HEK293 (cell line): ENCODE results near the gene GPM6B.

Source experiments
- CTCF ChIA-PET: fragments of 350-600 bp; formaldehyde crosslinking; extraction: SDS; loops from one replicate; lab custom pipeline; 2021; ENCODE audit warnings: antibody characterized with exemption; lab: Yijun Ruan, JAX
- POLR2A ChIA-PET: fragments of 300-600 bp; formaldehyde crosslinking; extraction: SDS; loops from one replicate; lab custom pipeline; 2020; ENCODE audit warnings: antibody characterized with exemption, inconsistent platforms; lab: Yijun Ruan, JAX
- H3K27ac ChIP-seq: fragments of 200-500 bp; sonication (Bioruptor generic); 2 replicates; pipeline ENCODE4 v1.5.1; 2014; ENCODE audit warnings: low read depth, low read length, control low read depth, inconsistent platforms; ENCODE audit errors: extremely low read depth
- H3K36me3 ChIP-seq, 2 experiments: fragments of 200-500 bp in 1 of 2; sonication (Bioruptor generic) in 1 of 2; 1 replicate in 1 of 2; 2 replicates in 1 of 2; pipeline ENCODE4 v1.5.1; 2014 to 2017; ENCODE audit warnings: inconsistent platforms in 2 of 2, low read length in 2 of 2; ENCODE audit not compliant: control insufficient read depth in 2 of 2, insufficient read depth in 1 of 2
- H3K4me1 ChIP-seq: fragments of 200-500 bp; sonication (Bioruptor generic); 2 replicates; pipeline ENCODE4 v1.5.1; 2014; ENCODE audit warnings: mild to moderate bottlenecking, low read length, inconsistent platforms; ENCODE audit not compliant: control insufficient read depth, insufficient read depth
- H3K4me3 ChIP-seq: 2 replicates; pipeline ENCODE4 v1.5.1; 2011; ENCODE audit warnings: low read depth, mild to moderate bottlenecking, control low read depth, low read length, moderate library complexity
- H3K9me3 ChIP-seq: fragments of 200-500 bp; sonication (Bioruptor generic); 2 replicates; pipeline ENCODE4 v1.5.1; 2014; ENCODE audit warnings: low read depth, low read length, inconsistent platforms; ENCODE audit not compliant: control insufficient read depth, insufficient read depth
- FEZF1 ChIP-seq: fragments of 450-650 bp; formaldehyde crosslinking; IDR thresholded peaks from 2 replicates; pipeline ENCODE4 v1.5.1; 2016; ENCODE audit warnings: missing biosample characterization, missing genetic modification characterization
- HIC1 ChIP-seq: fragments of 450-650 bp; formaldehyde crosslinking; IDR thresholded peaks from 2 replicates; pipeline ENCODE4 v1.5.1; 2016; ENCODE audit warnings: missing biosample characterization, missing genetic modification characterization
- MZF1 ChIP-seq: fragments of 450-650 bp; formaldehyde crosslinking; IDR thresholded peaks from 2 replicates; pipeline ENCODE4 v1.5.1; 2017; ENCODE audit warnings: missing biosample characterization, missing genetic modification characterization, borderline replicate concordance
- OSR2 ChIP-seq: fragments of 450-650 bp; formaldehyde crosslinking; IDR thresholded peaks from 2 replicates; pipeline ENCODE4 v1.5.1; 2016; ENCODE audit warnings: missing biosample characterization, missing genetic modification characterization
- REPIN1 ChIP-seq: fragments of 450-650 bp; formaldehyde crosslinking; IDR thresholded peaks from 2 replicates; pipeline ENCODE4 v1.5.1; 2017; ENCODE audit warnings: missing biosample characterization, missing genetic modification characterization, low read depth
- SETDB1 ChIP-seq: IDR thresholded peaks from one replicate; pipeline ENCODE4 v1.6.1; 2017; ENCODE audit warnings: mild to moderate bottlenecking, low read length, moderate library complexity, mixed read lengths; ENCODE audit not compliant: insufficient read length
- SP7 ChIP-seq: fragments of 450-650 bp; formaldehyde crosslinking; IDR thresholded peaks from 2 replicates; pipeline ENCODE4 v1.5.1; 2016; ENCODE audit warnings: missing biosample characterization, missing genetic modification characterization
- ZFP69B ChIP-seq: fragments of 450-650 bp; formaldehyde crosslinking; IDR thresholded peaks from 2 replicates; pipeline ENCODE4 v1.5.1; 2016; ENCODE audit warnings: missing biosample characterization, missing genetic modification characterization
- ZIC2 ChIP-seq: fragments of 450-650 bp; formaldehyde crosslinking; IDR thresholded peaks from 2 replicates; pipeline ENCODE4 v1.5.1; 2016; ENCODE audit warnings: missing biosample characterization, missing genetic modification characterization
- ZNF155 ChIP-seq: fragments of 450-650 bp; formaldehyde crosslinking; IDR thresholded peaks from 2 replicates; pipeline ENCODE4 v1.5.1; 2016; ENCODE audit warnings: missing biosample characterization, missing genetic modification characterization
- ZNF350 ChIP-seq: fragments of 450-650 bp; formaldehyde crosslinking; IDR thresholded peaks from 2 replicates; pipeline ENCODE4 v1.5.0; 2017; ENCODE audit warnings: missing biosample characterization, mild to moderate bottlenecking, missing genetic modification characterization
- ZNF394 ChIP-seq: fragments of 450-650 bp; formaldehyde crosslinking; IDR thresholded peaks from 2 replicates; pipeline ENCODE4 v1.5.1; 2016; ENCODE audit warnings: missing biosample characterization, missing genetic modification characterization, mild to moderate bottlenecking, moderate library complexity, borderline replicate concordance
- ZNF416 ChIP-seq: fragments of 450-650 bp; formaldehyde crosslinking; IDR thresholded peaks from 2 replicates; pipeline ENCODE4 v1.5.1; 2016; ENCODE audit warnings: missing biosample characterization, missing genetic modification characterization
- ZNF423 ChIP-seq: fragments of 450-650 bp; formaldehyde crosslinking; IDR thresholded peaks from 2 replicates; pipeline ENCODE4 v1.5.1; 2016; ENCODE audit warnings: missing biosample characterization, missing genetic modification characterization
- ZNF473 ChIP-seq: fragments of 450-650 bp; formaldehyde crosslinking; IDR thresholded peaks from 2 replicates; pipeline ENCODE4 v1.5.1; 2017; ENCODE audit warnings: missing biosample characterization, missing genetic modification characterization
- ZNF48 ChIP-seq: fragments of 450-650 bp; formaldehyde crosslinking; IDR thresholded peaks from 2 replicates; pipeline ENCODE4 v1.5.1; 2016; ENCODE audit warnings: missing biosample characterization, missing genetic modification characterization
- ZNF501 ChIP-seq: fragments of 450-650 bp; formaldehyde crosslinking; IDR thresholded peaks from 2 replicates; pipeline ENCODE4 v1.5.1; 2016; ENCODE audit warnings: missing biosample characterization, missing genetic modification characterization
- ZNF558 ChIP-seq: fragments of 450-650 bp; formaldehyde crosslinking; IDR thresholded peaks from 2 replicates; pipeline ENCODE4 v1.5.1; 2016; ENCODE audit warnings: missing biosample characterization, missing genetic modification characterization
- ZNF621 ChIP-seq: fragments of 450-650 bp; formaldehyde crosslinking; IDR thresholded peaks from 2 replicates; pipeline ENCODE4 v1.5.1; 2017; ENCODE audit warnings: missing biosample characterization, missing genetic modification characterization
- ZNF670 ChIP-seq: fragments of 450-650 bp; formaldehyde crosslinking; IDR thresholded peaks from 2 replicates; pipeline ENCODE4 v1.5.1; 2016; ENCODE audit warnings: missing biosample characterization, missing genetic modification characterization, low read depth
- ZNF837 ChIP-seq: fragments of 450-650 bp; formaldehyde crosslinking; IDR thresholded peaks from 2 replicates; pipeline ENCODE4 v1.5.1; 2016; ENCODE audit warnings: missing biosample characterization, missing genetic modification characterization
- TF ChIP-seq, protein P1 (sequence below): fragments of 450-650 bp; formaldehyde crosslinking; IDR thresholded peaks from 2 replicates; pipeline ENCODE4 v1.5.1; 2016; ENCODE audit warnings: missing biosample characterization, missing genetic modification characterization
- TF ChIP-seq, protein P2 (sequence below): fragments of 450-650 bp; formaldehyde crosslinking; IDR thresholded peaks from 2 replicates; pipeline ENCODE4 v1.5.1; 2016; ENCODE audit warnings: missing biosample characterization, missing genetic modification characterization
- TF ChIP-seq, protein P3 (sequence below): fragments of 450-650 bp; formaldehyde crosslinking; IDR thresholded peaks from 2 replicates; pipeline ENCODE4 v1.5.1; 2016; ENCODE audit warnings: missing biosample characterization, missing genetic modification characterization

The GPM6B gene

GRCh38 chrX:13808865-13809264, 8.0 kb downstream of the GPM6B start (continued):
- TF ChIP-seq ZFP69B, result no peak

DNA sequence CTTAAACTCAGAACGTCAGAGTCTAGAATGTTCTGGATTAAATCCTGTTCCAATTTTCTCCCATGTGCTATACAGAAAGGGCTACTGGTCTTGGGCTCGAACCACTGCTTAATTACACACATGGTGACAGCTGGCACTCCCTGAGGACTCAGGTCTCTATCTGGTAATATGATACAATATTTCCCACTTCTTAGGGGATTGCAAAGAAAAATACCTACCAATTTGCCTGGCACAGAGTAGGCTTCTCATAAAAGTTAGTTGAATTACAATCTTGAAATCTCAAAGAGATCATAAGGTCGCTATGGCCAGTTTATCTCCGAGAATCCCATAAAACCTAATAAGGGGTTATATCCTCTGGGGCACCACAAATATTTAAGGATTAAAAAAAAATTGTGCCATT, 8.6 kb downstream of the GPM6B start:
- Histone ChIP-seq H3K4me1 (no peaks in the 10 kb centered on the region), H3K27ac (no peak overlapping the region), H3K36me3 (no peaks in the 10 kb centered on the region), H3K9me3 (no peaks in the 10 kb centered on the region), H3K4me3 (no peak overlapping the region)
- POLR2A ChIA-PET, result no interaction called here
- TF ChIP-seq FEZF1 (tag by site-specific recombination) (no peak), ZNF350 (no peak), ZNF621 (no peak), ZIC2 (tag by site-specific recombination) (no peak), REPIN1 (tag by site-specific recombination) (no peak), ZNF473 (tag by site-specific recombination) (no peak), SETDB1 (no peak), ZNF394 (tag by site-specific recombination) (no peak), ZNF670 (tag by site-specific recombination) (no peak), ZNF423 (no peak), ZNF155 (tag by site-specific recombination) (no peak), ZNF416 (tag by site-specific recombination) (no peak), ZNF48 (tag by site-specific recombination) (no peak), ZNF558 (tag by site-specific recombination) (no peak), HIC1 (no peak), ZNF501 (tag by site-specific recombination) (no peak), MZF1 (tag by site-specific recombination) (peak; percentile 81; the same call in 1 of the 2 replicates), SP7 (peak; percentile 76), ZNF837 (tag by site-specific recombination) (no peak), OSR2 (peak; percentile 68)
- TF ChIP-seq, protein P1, sequence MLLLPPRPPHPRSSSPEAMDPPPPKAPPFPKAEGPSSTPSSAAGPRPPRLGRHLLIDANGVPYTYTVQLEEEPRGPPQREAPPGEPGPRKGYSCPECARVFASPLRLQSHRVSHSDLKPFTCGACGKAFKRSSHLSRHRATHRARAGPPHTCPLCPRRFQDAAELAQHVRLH, result no peak
- TF ChIP-seq, protein P2, sequence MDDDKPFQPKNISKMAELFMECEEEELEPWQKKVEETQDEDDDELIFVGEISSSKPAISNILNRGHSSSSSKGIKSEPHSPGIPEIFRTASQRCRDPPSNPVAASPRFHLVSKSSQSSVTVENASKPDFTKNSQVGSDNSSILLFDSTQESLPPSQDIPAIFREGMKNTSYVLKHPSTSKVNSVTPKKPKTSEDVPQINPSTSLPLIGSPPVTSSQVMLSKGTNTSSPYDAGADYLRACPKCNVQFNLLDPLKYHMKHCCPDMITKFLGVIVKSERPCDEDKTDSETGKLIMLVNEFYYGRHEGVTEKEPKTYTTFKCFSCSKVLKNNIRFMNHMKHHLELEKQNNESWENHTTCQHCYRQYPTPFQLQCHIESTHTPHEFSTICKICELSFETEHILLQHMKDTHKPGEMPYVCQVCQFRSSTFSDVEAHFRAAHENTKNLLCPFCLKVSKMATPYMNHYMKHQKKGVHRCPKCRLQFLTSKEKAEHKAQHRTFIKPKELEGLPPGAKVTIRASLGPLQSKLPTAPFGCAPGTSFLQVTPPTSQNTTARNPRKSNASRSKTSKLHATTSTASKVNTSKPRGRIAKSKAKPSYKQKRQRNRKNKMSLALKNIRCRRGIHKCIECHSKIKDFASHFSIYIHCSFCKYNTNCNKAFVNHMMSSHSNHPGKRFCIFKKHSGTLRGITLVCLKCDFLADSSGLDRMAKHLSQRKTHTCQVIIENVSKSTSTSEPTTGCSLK (tag by site-specific recombination), result no peak
- TF ChIP-seq, protein P3, sequence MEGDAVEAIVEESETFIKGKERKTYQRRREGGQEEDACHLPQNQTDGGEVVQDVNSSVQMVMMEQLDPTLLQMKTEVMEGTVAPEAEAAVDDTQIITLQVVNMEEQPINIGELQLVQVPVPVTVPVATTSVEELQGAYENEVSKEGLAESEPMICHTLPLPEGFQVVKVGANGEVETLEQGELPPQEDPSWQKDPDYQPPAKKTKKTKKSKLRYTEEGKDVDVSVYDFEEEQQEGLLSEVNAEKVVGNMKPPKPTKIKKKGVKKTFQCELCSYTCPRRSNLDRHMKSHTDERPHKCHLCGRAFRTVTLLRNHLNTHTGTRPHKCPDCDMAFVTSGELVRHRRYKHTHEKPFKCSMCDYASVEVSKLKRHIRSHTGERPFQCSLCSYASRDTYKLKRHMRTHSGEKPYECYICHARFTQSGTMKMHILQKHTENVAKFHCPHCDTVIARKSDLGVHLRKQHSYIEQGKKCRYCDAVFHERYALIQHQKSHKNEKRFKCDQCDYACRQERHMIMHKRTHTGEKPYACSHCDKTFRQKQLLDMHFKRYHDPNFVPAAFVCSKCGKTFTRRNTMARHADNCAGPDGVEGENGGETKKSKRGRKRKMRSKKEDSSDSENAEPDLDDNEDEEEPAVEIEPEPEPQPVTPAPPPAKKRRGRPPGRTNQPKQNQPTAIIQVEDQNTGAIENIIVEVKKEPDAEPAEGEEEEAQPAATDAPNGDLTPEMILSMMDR (tag by site-specific recombination), result no peak
- TF ChIP-seq, all 188 proteins: peak for 3
- CTCF ChIA-PET, result no interaction called here
